ENCODE results near the gene DNASE1.

Gene DNASE1

DNA sequence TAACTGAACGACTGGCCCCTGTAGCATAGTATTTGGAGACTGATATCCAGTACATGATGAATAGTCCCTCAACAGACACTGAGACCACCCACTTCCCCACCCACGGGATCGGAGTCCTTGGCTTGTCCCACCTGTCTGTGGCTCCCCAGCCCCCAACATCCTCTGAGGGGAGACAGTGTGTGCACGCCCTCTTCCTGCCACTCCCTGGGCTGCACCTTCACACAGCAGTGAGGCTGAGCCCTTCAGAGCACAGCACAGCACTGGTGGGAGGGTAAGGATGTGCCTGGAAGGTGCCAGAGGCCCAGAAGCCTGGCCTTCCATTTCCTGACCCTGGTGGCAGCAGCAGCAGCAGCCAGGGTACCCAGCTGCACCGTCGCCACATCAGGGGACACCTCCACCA is 11.0 kb downstream of the DNASE1 start:
- peak in 1 of 2 experiments; percentile 23 for DNase-seq

DNA sequence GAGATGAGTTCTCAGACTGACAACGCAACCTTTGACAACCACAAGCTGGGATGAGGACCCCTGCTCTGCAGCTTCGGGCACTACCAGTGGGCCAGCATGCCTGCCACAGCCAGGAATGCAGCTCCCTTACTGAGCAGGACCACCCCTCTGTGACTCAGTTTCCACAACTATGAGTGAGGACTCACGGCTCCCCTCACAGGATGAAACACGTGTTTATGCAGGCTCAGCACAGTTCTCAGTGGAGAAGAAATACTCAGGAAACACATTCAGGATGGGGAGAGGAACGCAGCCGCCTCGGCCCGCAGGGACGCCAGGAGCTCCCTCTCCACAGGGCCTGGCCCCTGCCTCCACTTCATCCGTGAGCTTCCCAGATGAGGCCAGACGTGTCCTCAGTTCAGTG is 14.1 kb downstream of the DNASE1 start:
- no peak for DNase-seq

DNA sequence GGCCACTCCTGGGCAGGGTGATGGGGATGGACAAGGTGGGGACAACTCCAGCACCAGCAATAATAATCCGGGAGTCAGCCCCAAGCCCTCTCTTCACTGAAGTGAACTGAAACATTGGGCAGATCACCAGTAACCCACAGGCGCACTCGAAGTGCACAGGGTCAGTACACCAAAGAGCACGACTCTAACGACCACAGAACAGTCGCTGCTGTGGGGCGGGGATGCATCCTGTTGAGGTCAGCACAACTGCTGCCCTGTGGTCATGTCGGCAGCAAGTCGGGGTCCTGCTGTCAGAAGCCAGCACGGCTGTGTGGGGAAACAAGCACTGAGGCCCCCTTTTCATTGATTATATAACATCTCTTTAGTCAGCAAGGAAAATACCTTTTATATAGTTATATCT is 14.6 kb downstream of the DNASE1 start:
- no peak for DNase-seq

DNA sequence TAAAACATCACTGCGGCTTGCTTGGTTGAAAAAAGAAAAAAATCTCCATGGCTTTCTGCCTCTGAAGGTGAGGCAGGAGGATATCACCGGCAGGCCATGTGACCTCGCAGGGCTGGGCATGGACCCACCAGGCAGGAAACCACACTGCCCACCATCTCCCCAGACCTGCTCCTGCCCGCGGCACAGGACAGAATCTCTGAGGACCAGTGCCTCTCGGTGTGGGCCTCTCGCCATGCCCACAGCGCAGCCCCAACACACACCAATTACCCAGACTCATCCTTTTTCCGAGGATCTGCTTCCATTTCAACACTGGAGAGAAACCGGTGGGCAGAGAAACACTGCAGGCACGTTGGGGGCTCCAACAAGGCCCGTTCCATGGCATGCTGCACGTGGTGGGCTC is 16.2 kb downstream of the DNASE1 start:
- no peak for DNase-seq

DNA sequence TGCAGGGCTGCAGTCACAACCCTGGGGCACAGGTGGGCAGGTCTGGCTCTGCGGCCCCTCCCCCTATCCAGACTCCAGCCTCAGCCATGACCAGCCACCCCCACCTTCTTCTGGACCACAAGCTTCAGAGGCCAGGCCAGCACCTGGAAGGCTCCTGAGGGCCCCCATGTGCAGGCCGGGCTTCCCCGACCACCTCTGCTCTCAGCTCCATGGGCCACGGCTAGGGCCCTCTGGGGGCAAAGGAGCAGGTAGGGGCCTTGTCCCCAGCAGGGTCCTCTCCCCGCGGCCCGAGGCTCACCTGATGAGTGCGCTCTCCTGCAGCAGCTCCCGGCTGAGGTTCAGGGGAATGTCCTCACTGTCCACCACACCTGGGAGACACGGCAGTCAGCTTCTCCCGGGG is 16.9 kb downstream of the DNASE1 start:
- no peak for DNase-seq

DNA sequence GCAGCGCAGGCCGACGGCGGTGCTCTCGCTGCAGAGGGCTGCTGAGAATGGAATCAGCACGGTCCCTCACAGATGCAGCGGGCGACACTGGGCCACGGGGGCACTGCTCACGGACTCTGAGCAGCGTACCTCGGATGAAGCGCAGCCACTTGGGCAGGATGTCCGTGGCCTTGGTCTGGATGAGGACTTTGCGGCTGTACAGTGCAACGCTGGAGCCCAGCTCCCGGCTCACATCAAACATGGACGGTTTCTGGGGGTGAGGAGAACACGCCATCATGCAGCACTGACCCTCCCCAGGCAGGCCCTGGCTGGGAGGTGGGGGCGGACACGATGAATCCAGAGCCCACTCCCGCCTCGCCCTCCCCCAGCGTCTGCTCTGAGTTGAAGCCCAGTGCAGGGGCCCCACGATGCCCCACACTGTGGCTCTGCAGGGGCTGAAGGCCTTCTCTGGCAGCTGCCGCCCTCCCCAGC is 18.1 kb downstream of the DNASE1 start:
- DNase-seq = no peak

DNA sequence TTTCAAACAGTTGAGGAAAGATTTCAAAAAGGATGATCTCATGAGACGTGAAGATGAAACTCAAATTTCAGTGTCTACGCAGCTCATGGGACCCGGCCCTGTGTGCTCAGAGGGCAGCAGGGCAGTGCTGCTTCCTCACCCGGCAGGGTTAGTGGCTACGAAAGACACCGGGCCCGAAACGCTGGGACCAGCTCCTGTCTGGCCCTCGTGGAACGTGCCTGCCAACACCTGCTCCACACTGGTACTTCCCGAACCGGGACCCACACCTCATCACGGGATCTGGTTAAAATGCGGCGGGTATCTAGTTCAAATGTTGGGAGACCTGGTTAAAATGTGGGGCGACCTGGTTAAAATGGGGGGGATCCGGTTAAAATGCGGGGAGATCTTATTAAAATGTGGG is 18.7 kb downstream of the DNASE1 start:
- DNase-seq = no peak

DNA sequence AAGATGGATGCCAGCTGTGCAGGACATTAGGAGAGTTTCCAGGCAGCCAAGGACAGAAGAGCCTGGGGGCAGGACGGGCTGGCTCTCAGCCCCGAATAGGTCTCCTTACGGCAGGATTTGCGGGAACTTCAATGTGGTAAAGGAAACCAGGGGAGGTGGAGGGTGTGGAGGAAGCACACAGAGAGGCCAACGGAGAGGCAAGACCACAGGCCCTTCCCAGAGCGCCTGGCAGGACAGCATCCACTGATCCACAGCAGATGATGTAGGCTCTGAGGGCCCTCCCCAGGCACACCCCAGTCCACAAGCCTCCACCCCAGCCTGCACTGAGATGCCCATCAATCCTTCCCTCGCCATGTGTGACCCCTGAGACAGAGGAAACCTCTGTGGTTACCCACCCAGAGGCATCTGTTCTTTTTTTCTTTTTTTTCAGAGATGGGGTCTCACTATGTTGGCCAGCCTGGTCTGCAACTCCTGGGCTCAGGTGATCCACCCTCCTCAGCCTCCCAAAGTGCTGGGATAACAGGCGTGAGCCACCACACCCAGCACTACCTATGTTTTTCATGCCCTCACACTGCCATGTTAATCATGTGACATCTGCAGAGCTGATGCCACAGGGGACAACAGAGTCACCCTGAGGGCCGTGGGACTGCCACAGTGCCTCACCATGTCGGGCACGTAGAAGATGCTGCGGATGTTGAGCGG is 19.3 kb downstream of the DNASE1 start:
- no peak for DNase-seq

DNA sequence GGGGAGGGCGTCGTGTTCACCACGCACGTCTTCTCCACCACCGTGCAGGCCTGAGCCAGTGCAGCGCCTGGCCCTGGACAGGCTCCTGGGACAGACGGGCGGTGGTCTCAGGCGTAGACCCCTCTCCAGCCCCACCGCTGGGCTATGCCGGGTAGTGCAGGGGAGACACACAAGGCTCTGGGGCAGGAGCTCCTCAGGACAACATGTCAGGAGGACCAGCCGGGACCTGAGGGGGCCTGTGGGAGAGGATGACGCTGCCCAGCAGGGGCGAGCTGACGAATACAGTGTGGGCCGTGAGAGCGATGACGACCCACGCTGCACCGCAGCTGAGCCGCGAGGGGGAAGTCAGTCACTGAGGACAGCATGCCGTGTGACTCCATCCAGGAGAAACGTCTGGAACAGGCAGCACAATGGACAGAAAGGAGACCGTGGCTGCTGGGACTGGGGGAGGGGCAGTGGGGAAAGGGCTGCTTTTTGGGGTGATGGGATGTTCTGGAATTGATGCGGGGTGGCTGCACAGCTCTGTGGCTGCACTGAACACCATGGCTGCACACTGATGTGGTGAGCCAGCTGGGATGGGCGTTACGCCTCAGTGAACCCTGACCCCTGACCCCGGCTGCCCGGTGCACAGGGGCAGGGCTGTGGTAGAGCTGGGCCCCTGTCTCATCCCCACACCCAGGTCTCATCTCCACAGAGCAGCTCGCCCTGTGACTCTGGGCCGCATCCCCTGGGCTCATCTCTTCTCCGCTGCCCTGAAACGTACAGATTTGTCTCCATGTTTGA is 20.2 kb downstream of the DNASE1 start:
- no peak for DNase-seq

DNA sequence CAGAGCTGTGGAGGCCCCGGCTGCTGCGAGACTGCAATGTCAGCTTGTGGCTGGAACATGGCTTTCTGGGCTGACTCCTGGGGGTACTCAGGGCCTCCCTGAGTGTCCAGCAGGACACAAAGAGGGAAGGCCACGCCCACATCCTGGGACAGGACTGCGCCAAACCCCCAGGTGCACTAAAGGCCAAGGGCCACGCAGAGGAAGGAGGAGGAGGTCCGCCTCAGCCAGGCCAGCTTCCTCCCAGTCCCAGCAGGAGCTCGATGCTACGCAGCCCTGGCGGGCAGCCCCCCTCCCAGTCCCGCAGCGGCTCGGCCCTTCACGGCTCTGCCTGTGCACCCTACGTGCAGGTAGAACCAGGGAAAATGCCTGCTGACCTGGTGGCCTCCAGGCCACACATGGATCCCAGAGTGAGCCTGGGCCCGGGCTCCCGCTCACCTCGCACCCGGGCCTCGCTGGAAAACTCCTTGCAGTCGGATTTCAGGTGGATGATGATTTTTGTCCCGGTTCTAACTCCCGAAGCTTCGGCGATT is 21.2 kb downstream of the DNASE1 start:
- no peak for DNase-seq

DNA sequence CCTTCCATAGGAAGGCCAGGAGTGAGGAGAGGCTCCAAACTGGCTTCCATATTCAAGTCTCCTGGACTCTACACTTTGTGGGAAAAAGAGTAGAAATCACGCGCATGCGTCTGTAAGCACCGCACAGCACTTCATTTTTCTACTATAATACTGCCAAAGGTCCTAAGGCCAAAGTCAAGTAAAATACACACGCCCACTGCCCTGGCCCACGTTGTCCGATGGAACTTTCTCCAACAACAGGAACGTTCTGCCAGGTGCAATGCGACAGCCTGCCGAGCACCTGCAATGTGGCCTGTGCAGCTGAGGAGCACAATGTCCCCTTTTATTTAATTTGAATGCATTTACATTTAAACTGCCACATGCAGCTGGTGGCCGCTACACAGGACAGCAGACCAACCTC is 23.5 kb downstream of the DNASE1 start:
- no peak for DNase-seq

DNA sequence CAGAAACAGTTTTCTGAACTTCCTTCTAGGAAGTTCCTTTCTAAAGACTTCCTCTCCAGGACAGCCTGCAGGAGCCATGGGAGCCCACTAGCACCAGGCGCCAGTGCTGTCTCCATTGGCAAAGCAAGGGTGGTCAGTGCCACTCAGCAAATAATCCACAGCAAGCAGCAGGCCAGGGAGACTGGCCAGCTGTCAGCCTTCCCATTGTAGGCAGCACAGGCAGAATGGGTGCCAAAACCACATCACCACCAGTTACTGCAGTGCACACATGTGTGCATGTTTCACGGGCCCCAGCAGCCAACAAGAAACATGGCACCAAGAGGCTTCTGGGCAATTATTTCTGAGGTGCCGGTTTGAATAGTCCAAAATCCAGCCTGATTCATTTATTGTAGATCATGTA is 26.7 kb downstream of the DNASE1 start:
- DNase-seq = no peak

DNA sequence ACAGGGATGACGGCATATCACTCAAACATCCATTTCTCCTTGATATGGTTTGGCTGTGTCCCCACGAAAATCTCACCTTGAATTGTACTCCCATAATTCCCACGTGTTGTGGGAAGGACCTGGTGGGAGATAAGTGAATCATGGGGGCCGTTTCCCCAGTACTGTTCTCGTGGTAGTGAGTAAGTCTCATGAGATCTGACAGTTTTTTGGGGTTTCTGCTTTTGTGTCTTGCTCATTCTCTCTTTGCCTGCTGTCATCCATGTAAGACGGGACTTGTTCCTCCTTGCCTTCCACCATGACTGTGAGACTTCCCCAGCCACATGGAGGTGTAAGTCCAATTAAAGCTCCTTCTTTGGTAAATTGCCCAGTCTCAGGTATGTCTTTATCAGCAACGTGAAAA is 32.5 kb downstream of the DNASE1 start:
- DNase-seq = no peak

DNA sequence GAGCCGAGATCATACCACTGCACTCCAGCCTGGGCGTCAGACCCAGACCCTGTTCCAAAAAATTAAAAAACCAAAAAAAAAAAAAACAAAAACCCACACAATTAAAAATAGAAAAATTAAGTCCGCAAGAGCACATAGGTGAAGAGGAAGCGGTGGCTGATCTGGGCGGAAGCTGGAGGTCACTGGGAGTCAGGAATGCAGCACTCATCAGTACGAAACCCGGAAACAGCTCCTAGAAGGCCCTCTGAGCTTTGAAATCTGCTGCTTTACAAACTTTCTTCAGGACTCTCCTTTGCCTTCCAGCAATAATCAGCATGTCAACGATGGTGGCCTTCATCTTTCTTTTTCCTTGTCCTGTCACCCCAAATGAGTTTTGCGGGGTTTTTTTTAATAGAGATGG is 33.3 kb downstream of the DNASE1 start:
- DNase-seq = no peak

DNA sequence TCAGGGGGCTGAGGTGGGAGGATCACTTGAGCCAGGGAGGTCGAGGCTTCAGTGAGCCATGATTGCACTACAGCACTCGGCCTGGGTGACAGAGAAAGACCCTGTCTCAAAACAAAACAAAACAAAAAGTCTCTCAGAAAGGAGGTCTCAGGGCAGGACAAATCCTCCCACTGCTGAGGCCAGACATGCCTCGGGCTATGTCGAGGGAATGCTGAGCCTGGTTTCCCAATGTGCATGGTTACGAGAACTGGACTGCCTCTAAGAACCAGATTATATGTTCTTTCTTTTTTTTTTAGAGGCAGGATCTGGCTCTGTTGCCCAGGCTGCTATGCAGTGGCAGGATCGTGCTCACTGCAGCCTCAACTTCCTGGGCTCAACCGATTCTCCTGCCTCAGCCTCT is 35.2 kb downstream of the DNASE1 start:
- no peak for DNase-seq

DNA sequence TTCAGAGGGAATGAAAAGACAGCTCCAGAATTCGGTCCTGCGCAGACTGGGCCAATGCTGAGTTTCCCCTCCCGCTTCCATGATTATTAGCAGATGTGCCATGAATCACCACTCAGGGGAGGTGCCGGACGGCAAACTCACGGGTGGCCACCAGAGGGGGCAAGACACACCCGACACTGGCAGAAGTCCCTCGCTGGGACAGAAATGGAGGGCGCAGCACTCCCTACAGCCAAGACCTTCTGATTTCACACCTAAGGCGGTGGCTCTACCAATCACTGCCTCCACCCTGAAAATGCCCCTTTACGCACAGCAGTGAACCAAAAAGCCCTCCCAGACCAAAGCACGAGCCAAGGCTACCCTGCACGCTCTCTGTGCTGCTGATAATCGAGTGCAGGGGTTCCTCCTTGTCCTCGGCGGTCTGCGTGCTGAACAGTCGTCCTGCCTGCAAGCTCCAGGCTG is 36.0 kb downstream of the DNASE1 start:
- DNase-seq = peak; percentile 80 to 82

DNA sequence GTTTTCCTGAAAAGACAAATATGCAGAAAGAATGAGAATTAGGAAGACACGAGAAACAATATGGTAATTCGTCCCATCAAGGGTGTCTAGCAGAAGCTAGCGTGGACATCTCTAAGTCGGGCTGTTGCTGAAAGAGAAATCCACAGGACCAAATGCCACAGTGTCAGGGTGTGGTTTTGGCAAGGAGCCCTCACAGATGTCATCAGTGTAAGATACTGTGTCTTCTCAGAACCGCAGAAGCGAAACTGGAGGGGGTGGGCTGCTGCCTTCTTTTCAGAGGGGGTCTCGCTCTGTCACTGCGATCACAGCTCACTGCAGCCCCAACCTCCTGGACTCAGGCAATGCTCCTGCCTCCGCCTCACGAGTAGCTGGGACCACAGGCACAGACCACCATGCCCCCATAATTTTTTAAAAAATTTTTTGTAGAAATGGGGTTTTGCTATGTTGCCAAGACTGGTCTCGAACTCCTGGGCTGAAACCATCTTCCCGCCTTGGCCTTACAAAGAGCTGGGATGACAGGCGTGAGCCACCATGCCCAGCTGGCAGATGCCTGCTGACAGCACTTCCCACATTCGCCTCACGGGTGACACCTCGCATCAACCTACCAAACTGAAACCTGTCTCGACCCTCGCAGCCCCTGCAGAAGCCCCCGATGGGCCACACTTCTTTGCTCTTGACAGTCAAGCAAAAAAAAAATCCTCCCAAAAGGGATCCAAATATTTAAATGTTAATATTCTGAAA is 36.7 kb downstream of the DNASE1 start:
- no peak for DNase-seq

DNA sequence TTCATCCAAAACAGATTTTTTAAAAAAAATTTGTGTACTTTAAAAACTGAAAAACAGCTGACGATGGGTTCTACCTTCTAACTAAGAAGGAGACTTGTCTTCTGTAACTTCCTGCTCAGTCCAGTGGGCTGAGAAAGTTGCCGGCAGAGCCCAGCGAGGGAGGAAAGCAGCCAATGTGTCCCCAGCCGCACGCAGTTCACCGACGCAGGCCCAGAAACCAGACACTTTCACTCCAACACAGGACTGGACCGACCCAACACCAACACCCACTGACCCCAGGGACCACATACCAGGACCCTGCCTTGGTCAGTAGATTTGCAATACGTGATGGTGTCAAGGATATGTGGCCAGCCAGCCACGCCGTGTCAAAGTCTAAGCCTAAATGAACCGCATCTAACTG is 37.3 kb downstream of the DNASE1 start:
- DNase-seq = no peak

DNA sequence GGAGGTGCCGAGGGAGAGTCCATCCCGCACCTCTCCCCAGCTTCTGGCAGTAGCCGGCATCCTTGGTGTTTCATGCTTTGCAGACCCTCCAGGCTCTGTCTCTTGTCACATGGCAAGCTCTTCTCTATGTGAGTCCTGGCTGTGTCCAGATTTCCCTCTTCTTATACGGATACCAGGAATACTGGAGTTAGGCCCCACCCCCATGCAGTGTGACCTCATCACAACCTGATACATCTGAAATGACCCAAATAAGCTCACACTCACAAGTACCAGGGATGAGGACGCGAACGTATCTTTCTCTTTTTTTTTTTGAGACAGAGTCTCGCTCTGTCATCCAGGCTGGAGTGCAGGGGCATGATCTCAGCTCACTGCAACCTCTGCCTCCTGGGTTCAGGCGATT is 39.6 kb downstream of the DNASE1 start:
- DNase-seq = no peak

DNA sequence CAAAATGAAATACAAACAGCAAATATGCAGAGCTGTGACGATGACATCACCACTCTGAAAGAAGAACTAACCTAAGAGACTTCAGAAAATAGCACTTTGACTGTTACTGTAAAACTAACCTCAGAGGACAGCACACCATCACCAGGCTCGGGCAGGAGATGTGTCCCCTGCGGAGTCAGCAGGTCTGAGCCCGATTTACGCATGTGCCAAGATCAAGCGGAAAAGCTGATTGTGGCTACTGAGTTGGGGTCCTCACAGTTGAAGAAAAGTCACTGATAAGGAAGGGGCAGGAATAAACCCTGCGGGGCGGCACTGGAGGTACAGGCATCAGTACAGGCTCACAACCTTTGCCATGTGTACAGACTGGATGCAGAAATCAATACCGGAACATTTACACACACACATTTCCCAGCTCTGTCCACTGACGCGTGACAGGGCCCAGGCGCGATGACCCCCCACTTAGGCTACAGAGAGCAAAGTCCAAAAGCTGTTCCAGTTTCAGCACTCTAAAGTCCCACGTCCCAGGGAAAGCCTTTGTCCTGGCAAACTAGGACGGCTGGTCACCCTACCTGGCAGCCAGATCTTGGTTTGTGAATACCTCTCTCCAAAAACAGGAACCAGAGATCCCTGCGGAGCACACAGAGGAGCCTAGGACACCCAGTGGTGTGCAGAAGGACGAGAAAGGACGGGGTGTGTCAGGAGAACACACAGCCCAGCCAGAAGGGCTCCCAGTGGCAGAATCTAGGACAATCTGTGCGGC is 41.3 kb downstream of the DNASE1 start:
- no peak for DNase-seq

DNA sequence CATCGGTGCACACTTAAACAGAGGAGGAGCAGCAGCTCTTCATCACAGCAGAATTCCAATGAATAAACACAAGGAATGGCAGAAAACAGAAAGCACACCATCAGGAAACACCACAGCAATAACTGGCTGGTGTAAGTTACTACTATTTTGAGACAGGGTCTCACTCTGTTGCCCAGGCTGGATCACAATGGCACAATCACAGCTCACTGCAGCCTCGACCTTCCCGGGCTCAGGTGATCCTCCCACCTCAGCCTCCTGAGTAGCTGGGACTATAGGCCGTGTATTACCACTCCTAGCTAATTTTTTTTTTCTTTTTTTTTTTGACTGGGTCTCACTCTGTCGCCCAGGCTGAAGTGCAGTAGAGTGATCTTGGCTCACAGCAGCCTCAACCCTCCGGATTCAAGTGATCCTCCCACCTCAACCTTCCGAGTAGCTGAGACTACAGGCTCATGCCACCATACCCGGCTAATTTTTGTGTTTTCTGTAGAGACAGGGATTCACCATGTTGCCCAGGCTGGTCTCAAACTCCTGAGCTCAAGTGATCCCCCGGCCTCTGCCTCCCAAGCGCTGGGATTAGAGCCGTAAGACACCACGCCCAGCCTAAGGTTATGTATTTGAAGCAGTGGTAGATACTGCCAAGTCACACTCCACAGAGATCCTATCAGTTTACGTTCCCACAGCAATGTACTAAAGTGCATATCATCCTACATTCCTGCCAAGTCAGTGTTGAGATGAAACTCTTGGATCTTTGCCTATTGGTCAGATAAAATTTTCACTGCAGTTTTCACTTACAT is 42.1 kb downstream of the DNASE1 start:
- no peak for DNase-seq

DNA sequence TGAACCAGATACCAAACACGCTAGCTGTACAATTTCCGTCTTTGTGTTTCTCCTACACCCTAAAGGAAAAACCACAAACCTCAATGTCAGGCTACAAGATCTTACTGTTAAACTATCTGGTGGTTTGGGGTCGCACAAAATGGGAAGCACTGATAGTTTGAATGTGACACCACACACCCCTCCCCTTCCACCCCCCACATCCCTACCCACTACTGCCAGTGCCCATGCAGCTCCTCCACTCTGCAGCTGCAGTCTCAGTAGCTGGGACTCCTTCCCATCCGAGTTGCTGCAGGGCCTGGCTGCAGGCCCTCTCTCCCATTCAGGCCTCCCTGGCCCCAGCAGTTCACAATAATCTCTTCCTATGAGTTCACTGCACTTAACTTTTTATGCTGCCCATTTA is 44.5 kb downstream of the DNASE1 start:
- no peak for DNase-seq

Measured in activated CD4-positive, alpha-beta T cell treated with anti-CD3 and anti-CD28 coated beads, Interleukin-2, amount 50 U/mL, for 4 hours (primary cell).